ENCODE results near the gene VCAN. TPM values are rescaled to one million over a fixed set of nuclear protein-coding genes. Genes with fewer than 3 reads are reported as not detected.

Gene VCAN
- polyA plus RNA-seq, 1 donor: 201 TPM

DNA sequence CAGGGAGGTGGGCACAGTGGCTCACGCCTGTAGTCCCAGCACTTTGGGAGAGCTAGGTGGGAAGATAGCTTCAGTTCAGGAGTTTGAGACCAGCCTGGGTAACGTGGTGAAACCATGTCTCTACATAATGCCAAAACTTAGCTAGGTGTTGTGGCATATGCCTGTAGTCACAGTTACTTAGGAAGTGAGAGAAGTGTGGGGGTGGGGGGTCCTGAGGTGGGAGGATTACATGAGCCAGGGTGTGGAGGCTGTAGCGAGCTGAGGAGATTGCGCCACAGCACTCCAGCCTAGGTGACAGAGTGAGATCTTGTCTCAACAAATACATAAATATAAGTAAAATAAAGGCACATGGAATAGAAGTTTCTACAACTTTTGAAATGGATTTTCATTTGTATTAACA is 23.1 kb downstream of the VCAN start:
- DNase-seq (ENCODE audit: low read depth): no peak

GRCh38 chr5:83496626-83497025 is 25.1 kb downstream of the VCAN start:
- no peak for DNase-seq (ENCODE audit: low read depth)

GRCh38 chr5:83498585-83498984 is 27.0 kb downstream of the VCAN start:
- no peak for DNase-seq (ENCODE audit: low read depth)

GRCh38 chr5:83503662-83504061 is 32.1 kb downstream of the VCAN start:
- no peak for DNase-seq (ENCODE audit: low read depth)

DNA sequence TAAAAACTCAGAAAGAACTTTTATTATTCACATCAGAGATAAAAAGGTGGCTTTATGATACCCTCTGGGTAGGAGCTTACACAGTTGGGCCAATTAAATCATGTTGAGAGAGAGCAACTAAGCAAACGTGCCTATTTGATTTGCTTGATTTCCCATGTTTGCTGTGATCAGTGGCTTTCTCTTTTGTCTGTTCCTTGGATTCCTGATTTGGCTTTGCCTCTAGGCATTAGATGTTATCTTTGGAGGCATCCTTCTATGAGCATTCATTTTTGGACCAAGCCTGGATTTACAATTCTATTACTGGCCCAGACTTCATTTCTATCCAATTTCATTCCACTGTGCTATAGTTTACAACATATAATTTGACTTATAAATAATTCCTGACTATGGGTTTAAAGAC is 35.9 kb downstream of the VCAN start:
- DNase-seq (ENCODE audit: low read depth): no peak

DNA sequence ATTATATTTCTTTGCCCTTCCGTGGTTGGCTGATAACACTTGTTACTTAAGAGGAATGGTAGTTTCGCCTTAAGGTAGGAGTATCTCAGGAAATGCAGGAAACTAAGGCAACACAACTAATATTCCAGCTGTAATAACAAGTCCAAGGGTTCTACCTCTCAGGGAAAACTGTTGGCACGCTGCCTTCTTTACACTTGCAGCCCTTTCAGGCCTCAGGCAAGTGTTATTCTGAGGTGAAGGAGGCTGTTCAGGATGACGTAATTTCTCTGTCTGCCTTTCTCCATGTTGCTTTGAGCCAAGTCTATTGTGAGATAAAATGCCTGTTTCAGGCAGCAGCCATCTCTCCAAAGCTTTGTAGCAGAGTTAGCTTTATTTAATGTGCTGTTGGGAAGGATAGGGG is 38.0 kb downstream of the VCAN start:
- DNase-seq (ENCODE audit: low read depth): no peak

DNA sequence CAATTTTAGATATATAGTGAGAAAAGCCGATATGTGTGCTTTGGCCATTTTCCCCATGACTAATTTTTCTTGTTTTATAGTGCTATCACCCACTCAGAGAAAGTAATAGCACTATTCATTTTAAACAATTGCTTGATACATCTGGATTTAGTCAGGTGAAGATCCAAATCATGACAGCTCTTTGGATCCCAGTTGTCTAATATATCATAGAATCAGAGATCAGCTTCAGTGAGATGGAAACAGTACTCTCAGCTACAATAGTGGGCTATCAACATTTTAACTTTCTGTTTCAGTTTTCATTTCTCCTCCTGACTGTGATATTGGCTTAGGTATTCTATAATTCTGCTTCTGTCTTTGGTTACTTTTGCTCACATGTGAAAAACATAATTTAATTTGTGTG is 38.7 kb downstream of the VCAN start:
- DNase-seq (ENCODE audit: low read depth): no peak

- no peak for DNase-seq (ENCODE audit: low read depth)
Observed at GRCh38 chr5:83512061-83512745, 40.7 kb downstream of the VCAN start.

- DNase-seq (ENCODE audit: low read depth): no peak
Observed at GRCh38 chr5:83513081-83513480, 41.5 kb downstream of the VCAN start.

DNA sequence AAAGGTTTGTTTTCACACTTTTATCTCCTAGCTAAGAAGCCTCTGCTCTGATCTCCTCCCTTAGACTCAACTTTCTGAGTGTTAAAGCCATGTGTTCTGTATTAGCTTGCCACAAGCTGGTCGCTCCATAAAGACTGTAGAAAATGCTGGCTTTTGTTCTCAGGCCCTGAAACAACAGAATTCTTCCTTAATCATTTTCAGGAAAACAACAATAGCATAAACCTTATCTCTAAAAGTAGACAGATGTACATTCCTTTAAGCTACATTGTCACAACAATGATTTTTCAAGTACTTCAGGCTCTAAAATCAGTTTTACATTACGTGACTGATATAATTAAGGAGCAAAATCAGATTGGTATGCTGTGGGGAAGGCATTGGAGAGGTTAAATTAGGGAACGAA is 41.9 kb downstream of the VCAN start:
- DNase-seq (ENCODE audit: low read depth): no peak

DNA sequence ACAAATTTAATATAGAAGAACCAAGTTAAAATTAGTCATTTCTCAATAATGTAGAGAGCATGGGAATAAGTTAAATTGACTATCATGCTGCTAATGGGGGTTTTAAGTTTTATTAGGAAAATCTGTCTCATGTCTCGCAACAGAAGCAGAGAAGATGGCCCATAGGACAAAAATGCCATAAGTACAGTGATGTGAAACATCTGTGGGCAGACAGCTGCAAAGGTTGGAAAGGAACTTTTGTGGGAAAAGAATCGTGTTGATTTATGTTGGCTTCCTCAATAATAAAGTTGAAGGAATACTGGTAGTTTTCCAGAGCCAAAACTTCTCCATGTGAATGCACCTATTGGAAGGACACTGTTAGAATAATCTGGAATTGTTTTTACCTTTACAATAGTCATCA is 44.8 kb downstream of the VCAN start:
- no peak for DNase-seq (ENCODE audit: low read depth)

- DNase-seq (ENCODE audit: low read depth): no peak
Observed at GRCh38 chr5:83517072-83517687, 45.6 kb downstream of the VCAN start.

GRCh38 chr5:83517688-83518085 is 46.1 kb downstream of the VCAN start:
- DNase-seq (ENCODE audit: low read depth): no peak

DNA sequence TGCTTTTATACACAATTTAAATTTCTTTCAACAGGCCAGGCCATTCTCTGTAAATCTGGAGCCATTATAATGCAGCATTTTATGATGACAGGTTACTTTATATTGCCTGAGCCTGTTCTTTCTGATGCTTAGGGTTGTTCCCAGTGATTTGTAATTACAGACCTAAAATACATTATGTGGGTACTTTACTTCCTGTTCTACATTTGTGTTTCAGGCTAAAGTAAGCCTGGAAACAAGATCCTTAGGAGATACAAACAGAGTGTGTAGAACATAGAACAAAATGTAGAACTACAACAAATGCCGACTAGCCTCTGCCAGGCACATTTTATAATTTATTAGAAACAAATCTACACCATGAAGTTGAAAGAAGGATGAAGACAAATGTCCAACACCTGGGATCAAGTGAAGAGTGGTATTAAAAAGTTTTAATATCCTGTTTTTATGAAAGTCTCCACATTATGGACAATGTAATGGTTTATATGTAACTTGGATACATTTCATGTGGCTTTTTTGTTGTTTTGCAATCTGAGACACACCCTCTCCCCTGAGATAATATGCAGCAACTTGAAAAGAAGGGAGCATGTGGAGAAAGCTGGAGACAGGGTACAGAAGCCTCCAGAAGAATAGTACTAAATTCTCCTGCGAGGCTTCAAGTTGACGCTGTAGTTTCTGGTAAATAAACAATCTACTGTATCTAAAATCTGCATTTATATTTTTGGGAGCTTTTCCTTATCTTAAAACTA is 46.9 kb downstream of the VCAN start:
- DNase-seq (ENCODE audit: low read depth): no peak

DNA sequence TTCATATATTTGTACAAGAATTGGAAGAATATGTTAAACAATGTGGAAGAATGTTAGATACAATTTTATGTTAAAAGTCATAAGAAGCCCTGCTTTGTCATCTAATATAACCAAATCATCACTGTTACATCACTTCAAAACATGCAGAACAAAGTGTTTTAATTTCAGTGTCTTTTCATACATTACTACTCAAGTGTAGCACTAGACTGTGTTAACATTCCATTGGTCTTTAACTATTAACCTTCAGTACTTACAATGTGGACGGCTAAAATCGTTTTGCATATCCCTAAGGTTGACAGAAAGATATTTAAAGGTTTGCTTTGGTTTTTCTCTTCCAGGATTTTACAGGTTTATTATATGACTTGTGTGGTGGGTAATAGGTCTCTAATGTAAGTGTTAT is 50.9 kb downstream of the VCAN start:
- no peak for DNase-seq (ENCODE audit: low read depth)

DNA sequence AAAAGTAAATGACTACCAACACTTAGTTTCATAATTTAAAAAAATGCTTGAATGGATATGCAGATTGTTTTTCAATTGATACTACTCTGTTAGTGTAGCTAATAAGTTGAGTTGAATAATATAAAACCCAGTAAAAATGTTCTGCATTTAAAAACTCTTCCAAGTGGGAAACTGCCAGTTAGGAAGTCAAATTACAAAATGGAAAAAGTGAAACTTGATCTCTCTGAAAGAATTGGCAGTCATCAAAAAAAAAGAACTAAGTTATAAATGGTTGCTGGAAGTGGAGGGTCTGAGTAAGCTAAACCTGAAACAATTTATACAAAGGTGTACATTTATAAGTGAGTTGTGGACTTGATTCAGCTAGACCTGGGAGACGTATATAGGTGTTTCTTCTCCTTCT is 52.4 kb downstream of the VCAN start:
- DNase-seq (ENCODE audit: low read depth): no peak

GRCh38 chr5:83524345-83524744 is 52.8 kb downstream of the VCAN start:
- no peak for DNase-seq (ENCODE audit: low read depth)

GRCh38 chr5:83524991-83525390 is 53.4 kb downstream of the VCAN start:
- no peak for DNase-seq (ENCODE audit: low read depth)

GRCh38 chr5:83526289-83526688 is 54.7 kb downstream of the VCAN start:
- no peak for DNase-seq (ENCODE audit: low read depth)

DNA sequence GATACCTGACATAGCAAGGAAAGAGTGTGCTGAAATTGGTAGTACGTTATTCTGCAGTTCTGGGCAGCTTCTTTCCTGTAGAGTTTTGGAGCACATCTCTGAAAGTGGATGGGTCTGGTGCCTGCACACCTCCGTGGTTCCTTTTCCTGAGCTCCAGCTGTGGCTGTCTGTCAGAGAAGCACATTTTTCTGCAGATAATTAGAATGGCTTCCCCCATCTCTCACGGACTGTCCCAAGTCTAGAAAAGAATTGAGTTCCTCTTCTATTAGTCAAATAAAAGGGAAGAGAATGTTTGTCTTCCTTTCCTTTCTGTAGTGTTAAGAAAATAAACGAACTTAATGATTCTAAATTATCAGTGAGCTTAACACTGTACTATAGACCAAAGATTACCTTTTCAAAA is 55.7 kb downstream of the VCAN start:
- no peak for DNase-seq (ENCODE audit: low read depth)

DNA sequence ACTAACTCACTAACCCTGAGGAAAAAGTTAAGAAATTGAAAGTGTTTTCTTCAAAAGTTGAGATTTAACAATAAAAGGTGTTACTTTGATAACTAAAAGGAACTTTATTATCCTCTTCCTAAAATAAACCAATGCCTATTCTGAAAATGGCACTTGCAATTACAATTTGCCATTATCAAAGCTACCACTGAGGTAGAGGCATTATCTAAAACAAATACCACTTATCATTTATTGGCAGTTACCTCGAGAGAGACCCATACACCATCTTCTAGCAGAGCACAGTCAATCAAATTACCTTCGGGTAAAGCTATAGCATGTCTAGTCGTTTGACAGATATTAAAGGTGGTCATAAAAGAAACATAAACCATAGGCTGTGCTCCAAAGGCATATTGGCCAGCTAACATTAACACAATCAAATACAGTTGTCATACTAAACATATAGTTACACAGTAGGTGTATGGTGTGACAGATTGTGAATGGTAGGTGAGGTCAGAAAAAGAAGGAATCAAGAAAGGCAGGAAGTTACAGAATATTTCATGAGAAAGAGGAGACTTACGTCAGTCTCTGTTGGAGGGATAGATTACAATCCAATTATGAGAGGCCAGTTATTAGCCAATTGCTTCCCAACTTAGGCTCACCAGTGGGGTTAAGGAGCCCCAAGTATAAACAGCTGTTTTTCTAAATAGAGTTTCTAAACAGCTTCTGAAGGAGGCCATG is 56.3 kb downstream of the VCAN start:
- DNase-seq (ENCODE audit: low read depth): no peak

DNA sequence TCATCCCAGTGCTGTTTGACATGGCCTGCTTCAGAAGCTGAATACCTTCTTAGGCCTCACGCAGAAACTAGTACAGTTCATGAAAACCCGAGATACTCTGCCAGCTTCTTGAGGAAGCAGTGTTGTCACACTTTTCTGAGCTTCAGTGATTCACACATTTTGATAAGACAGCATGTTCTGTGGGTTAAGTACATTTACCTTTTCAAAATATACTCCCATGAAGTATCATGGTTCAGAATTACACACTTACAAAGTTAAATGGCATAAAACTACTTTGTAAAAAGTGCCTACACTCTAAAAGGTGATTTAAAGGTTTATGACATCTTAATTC is 56.9 kb downstream of the VCAN start:
- DNase-seq (ENCODE audit: low read depth): no peak

DNA sequence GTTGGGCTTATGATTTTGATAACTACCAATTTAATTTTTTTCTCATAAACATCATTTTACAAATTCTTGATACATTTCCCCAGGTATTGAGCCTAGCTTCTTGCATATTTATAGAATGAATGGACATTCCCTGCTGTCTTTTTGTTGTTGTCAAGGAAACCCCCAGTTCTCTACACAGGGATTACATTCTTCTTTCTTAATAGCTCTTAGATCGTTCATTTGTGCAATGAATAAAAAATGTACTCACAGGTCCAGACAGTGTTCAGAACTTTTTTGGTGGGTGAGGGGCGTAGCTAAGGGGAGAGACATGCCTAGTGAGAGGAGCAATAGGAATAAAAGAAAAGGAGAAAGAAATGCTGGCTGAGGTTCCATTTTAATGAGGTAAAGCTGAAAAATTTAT is 58.6 kb downstream of the VCAN start:
- no peak for DNase-seq (ENCODE audit: low read depth)

All from forelimb muscle (tissue), 1 donor.